Neural progenitor cell (in vitro differentiated cells): ENCODE results near the gene TSPAN14. TPM values are rescaled to one million over a fixed set of nuclear protein-coding genes. Genes with fewer than 3 reads are reported as not detected.
"Not testable (repeated sequence)": the region's sequence is repeated elsewhere in the genome, so short reads cannot be mapped to it uniquely, and the experiment has no call there.

Experiments
- DNase-seq: peaks from one replicate; pipeline ENCODE4 v3.0.0-alpha.2; 2016; ENCODE audit warnings: low spot score
- H2AFZ ChIP-seq: fragments of 200-600 bp; sonication (generic); replicated peaks from 2 replicates; pipeline ENCODE4 v1.6.1; 2016; ENCODE audit warnings: antibody characterized with exemption
- H3F3A ChIP-seq: fragments of 200-600 bp; sonication (generic); 2 replicates; pipeline ENCODE4 v1.6.1; 2016; ENCODE audit warnings: antibody characterized with exemption, low read depth
- H3K27ac ChIP-seq: fragments of 200-600 bp; sonication (generic); 2 replicates; pipeline ENCODE4 v1.5.1; 2016; ENCODE audit warnings: mild to moderate bottlenecking
- H3K27me3 ChIP-seq: fragments of 200-600 bp; sonication (generic); 2 replicates; pipeline ENCODE4 v1.6.1; 2016; ENCODE audit warnings: mild to moderate bottlenecking, moderate library complexity
- H3K36me3 ChIP-seq: fragments of 200-600 bp; sonication (generic); 2 replicates; pipeline ENCODE4 v1.5.1; 2016
- H3K4me1 ChIP-seq: fragments of 200-600 bp; sonication (generic); 2 replicates; pipeline ENCODE4 v1.6.1; 2016; ENCODE audit warnings: mixed run types
- H3K4me2 ChIP-seq: fragments of 200-600 bp; sonication (generic); 2 replicates; pipeline ENCODE4 v1.6.1; 2016
- H3K4me3 ChIP-seq: fragments of 200-600 bp; sonication (generic); 2 replicates; pipeline ENCODE4 v1.5.1; 2016
- H3K79me2 ChIP-seq: fragments of 200-600 bp; sonication (generic); 2 replicates; pipeline ENCODE4 v1.6.1; 2016; ENCODE audit warnings: low read depth
- H3K9ac ChIP-seq: fragments of 200-600 bp; sonication (generic); 2 replicates; pipeline ENCODE4 v1.6.1; 2016
- H3K9me3 ChIP-seq: fragments of 200-600 bp; sonication (generic); 2 replicates; pipeline ENCODE4 v1.5.1; 2016; ENCODE audit warnings: low read depth
- H4K20me1 ChIP-seq: fragments of 200-600 bp; sonication (generic); 2 replicates; pipeline ENCODE4 v1.6.1; 2016; ENCODE audit warnings: low read depth
- H3K27ac Mint-ChIP-seq: 3 replicates; pipeline ENCODE4 v1.8.0; 2021; ENCODE audit warnings: mixed read lengths
- H3K27me3 Mint-ChIP-seq: 2 replicates; pipeline ENCODE4 v1.8.0; 2022; ENCODE audit warnings: low read depth, mild to moderate bottlenecking, inconsistent platforms, moderate library complexity, mixed read lengths; ENCODE audit not compliant: insufficient read depth
- H3K36me3 Mint-ChIP-seq: 3 replicates; pipeline ENCODE4 v1.8.0; 2021; ENCODE audit warnings: mixed read lengths
- H3K4me1 Mint-ChIP-seq: 3 replicates; pipeline ENCODE4 v1.8.0; 2021; ENCODE audit warnings: mixed read lengths
- H3K4me3 Mint-ChIP-seq: 3 replicates; pipeline ENCODE4 v1.8.0; 2021; ENCODE audit warnings: mild to moderate bottlenecking, moderate library complexity, mixed read lengths
- H3K9me3 Mint-ChIP-seq: 3 replicates; pipeline ENCODE4 v1.8.0; 2020; ENCODE audit warnings: mixed read lengths
- CTCF ChIP-seq: fragments of 200-600 bp; sonication (generic); IDR thresholded peaks from 2 replicates; pipeline ENCODE4 v1.5.1; 2017; ENCODE audit warnings: antibody characterized with exemption, mild to moderate bottlenecking
- EZH2 ChIP-seq: fragments of 200-600 bp; sonication (generic); IDR thresholded peaks from 2 replicates; pipeline ENCODE4 v1.6.1; 2017; ENCODE audit warnings: antibody characterized with exemption, mild to moderate bottlenecking, moderate library complexity
- EZH2phosphoT487 ChIP-seq: fragments of 200-600 bp; sonication (generic); IDR thresholded peaks from 2 replicates; pipeline ENCODE4 v1.6.1; 2017; ENCODE audit warnings: antibody characterized with exemption
- total RNA-seq: library from RNA; depleted of rRNA; stranded (reverse); fragments of >200 nt; gene quantifications from 2 replicates; pipeline ENCODE4 v1.2.3, GENCODE V29; 2015; ENCODE audit warnings: low replicate concordance

The TSPAN14 gene
- total RNA-seq, 1 donor from 2014 or later, result 32.7 TPM

- Histone ChIP-seq H3K4me3 (no peak overlapping the region), H3F3A (peaks cover 4% of the 10 kb centered on the region), H3K27me3 (no peaks in the 10 kb centered on the region), H3K4me1 (peaks cover 17% of the 10 kb centered on the region), H3K9ac (no peak overlapping the region), H3K79me2 (peaks cover 94% of the 10 kb centered on the region), H4K20me1 (peaks cover 64% of the 10 kb centered on the region), H2AFZ (no peak overlapping the region), H3K4me2 (peak overlapping the region; percentile 14), H3K36me3 (no peaks in the 10 kb centered on the region), H3K9me3 (no peaks in the 10 kb centered on the region), H3K27ac (no peak overlapping the region)
- Mint-ChIP-seq H3K9me3 (peaks cover 20% of the 10 kb centered on the region), H3K4me1 (peaks cover 36% of the 10 kb centered on the region), H3K27me3 (peaks cover 6% of the 10 kb centered on the region), H3K4me3 (no peak overlapping the region), H3K36me3 (peaks cover 36% of the 10 kb centered on the region), H3K27ac (peak overlapping the region; percentile 35)
- no peak for DNase-seq
- TF ChIP-seq CTCF (no peak), EZH2phosphoT487 (no peak), EZH2 (no peak)
Observed at GRCh38 chr10:80474597-80474910, 20.4 kb downstream of the TSPAN14 start.

- Mint-ChIP-seq H3K4me1 (peaks cover 35% of the 10 kb centered on the region), H3K27ac (no peak overlapping the region), H3K27me3 (peaks cover 6% of the 10 kb centered on the region), H3K36me3 (peaks cover 36% of the 10 kb centered on the region), H3K9me3 (peaks cover 20% of the 10 kb centered on the region), H3K4me3 (no peak overlapping the region)
- Histone ChIP-seq H3K9ac (no peak overlapping the region), H2AFZ (no peak overlapping the region), H3K36me3 (no peaks in the 10 kb centered on the region), H3K9me3 (no peaks in the 10 kb centered on the region), H3K79me2 (peaks cover 91% of the 10 kb centered on the region), H3F3A (peaks cover 4% of the 10 kb centered on the region), H3K4me1 (peaks cover 15% of the 10 kb centered on the region), H4K20me1 (peaks cover 60% of the 10 kb centered on the region), H3K4me2 (peak overlapping the region; percentile 14), H3K27ac (no peak overlapping the region), H3K27me3 (no peaks in the 10 kb centered on the region), H3K4me3 (no peak overlapping the region)
- DNase-seq, result no peak
- TF ChIP-seq EZH2phosphoT487, result no peak
Observed at GRCh38 chr10:80474941-80475340, 20.8 kb downstream of the TSPAN14 start.

- H3K36me3 ChIP-seq, H3K4me3 ChIP-seq, H3K4me3 Mint-ChIP-seq, H3K27ac Mint-ChIP-seq, H2AFZ ChIP-seq, DNase-seq, H3K27ac ChIP-seq, H3K27me3 ChIP-seq, H3K4me2 ChIP-seq, H3K9ac ChIP-seq, H3F3A ChIP-seq, H3K9me3 ChIP-seq, H3K27me3 Mint-ChIP-seq: not testable (repeated sequence)
- H3K36me3 Mint-ChIP-seq, result peaks cover 41% of the 10 kb centered on the region
- H3K4me1 Mint-ChIP-seq, result peaks cover 35% of the 10 kb centered on the region
- Histone ChIP-seq H3K4me1 (peaks cover 15% of the 10 kb centered on the region), H3K79me2 (peaks cover 91% of the 10 kb centered on the region), H4K20me1 (peaks cover 53% of the 10 kb centered on the region)
- H3K9me3 Mint-ChIP-seq, result peaks cover 25% of the 10 kb centered on the region
Observed at GRCh38 chr10:80475641-80476040, 21.5 kb downstream of the TSPAN14 start.

GRCh38 chr10:80476685-80477084 lies 22.6 kb downstream of the TSPAN14 start:
- H3K36me3 Mint-ChIP-seq, result peaks cover 39% of the 10 kb centered on the region
- H3K9ac ChIP-seq, result no peak overlapping the region
- H3F3A ChIP-seq, result peaks cover 4% of the 10 kb centered on the region
- H3K27ac Mint-ChIP-seq, result no peak overlapping the region
- no peak overlapping the region for H3K4me2 ChIP-seq
- peaks cover 15% of the 10 kb centered on the region for H3K4me1 ChIP-seq
- H3K4me3 ChIP-seq, result no peak overlapping the region
- H3K27me3 Mint-ChIP-seq, result peaks cover 6% of the 10 kb centered on the region
- TF ChIP-seq EZH2 (no peak), CTCF (no peak), EZH2phosphoT487 (no peak)
- no peak overlapping the region for H3K27ac ChIP-seq
- H3K4me3 Mint-ChIP-seq, result no peak overlapping the region
- H3K27me3 ChIP-seq, result no peaks in the 10 kb centered on the region
- H3K79me2 ChIP-seq, result peaks cover 90% of the 10 kb centered on the region
- no peak overlapping the region for H2AFZ ChIP-seq
- peaks cover 32% of the 10 kb centered on the region for H3K4me1 Mint-ChIP-seq
- H3K36me3 ChIP-seq, result no peaks in the 10 kb centered on the region
- DNase-seq, result no peak
- H3K9me3 Mint-ChIP-seq, result peaks cover 25% of the 10 kb centered on the region
- H3K9me3 ChIP-seq, result no peaks in the 10 kb centered on the region
- H4K20me1 ChIP-seq, result peaks cover 43% of the 10 kb centered on the region
